ENCODE data around the gene CTDP1.
A peak's percentile ranks its signal among the peaks of the same experiment; 100 is the strongest.
"Not testable (repeated sequence)": the region's sequence is repeated elsewhere in the genome, so short reads cannot be mapped to it uniquely, and the experiment has no call there.

CTDP1 gene

DNA sequence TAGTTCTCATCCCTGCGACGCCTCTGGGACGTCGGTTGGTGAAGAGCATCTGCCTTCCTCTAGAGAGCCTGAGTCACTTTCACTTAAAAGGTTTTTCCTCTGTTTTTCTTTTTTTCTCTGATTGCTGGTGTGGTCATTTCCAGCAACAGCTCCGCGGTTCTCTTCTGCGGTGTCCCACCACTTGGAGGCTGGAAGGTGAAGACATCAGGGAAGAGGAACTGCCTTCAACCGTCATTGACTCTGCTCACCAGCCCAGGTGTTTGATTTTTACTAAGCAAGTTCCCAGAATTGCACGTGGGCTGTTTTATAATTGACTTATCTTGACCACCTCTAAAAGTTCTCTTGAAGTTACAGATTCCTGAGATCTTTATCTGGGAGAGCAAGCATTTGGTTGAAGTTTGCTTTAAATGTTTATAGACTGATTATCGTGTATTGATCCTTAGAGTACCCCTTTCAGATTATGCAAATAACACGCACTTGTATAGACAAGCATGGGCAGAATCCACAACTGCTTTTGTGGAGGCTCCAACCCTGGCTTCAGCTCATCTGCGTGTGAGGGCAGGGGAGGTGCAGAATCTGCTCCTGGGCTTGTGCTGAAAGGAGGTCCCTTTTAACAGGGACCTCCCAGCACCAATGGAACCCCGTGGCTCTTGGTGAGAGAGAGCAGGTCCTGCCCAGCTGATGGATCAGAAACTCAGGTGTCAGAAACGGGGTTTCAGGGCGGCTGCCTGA, 3.5 kb downstream of the CTDP1 start:
- DNase-seq: peak; percentile 77 to 85

DNA sequence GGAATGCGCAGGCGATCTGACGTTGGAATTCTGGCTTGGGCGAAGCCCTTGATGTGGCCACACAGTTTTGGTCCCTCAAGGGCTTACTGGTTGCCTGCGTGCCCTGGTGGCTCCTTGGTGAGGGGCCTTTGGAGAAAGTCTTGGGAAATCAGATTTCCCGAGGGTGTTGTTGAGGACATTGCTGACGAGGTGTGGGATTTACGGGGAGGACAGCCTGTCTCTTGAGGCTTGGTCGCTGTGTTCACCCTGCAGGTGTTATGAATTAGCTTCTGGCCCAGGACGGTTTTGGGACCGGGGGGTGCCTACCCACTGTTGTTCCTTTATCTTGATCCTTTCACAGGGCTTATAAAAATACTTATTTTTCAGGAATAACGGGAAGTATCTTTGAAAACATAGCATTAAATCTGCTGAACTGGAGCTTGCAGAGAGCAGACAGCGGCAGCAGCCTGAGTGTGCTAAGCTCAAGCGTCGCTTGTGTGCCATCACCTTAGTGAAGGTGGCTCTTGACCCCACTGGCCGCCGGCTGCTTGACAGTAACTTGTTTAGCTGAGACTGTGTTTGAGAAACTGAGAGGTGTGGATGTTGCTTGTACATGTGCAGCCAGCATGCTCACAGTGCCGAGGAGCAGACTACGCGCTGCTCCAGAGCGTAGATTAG, 4.2 kb downstream of the CTDP1 start:
- no peak for DNase-seq

DNA sequence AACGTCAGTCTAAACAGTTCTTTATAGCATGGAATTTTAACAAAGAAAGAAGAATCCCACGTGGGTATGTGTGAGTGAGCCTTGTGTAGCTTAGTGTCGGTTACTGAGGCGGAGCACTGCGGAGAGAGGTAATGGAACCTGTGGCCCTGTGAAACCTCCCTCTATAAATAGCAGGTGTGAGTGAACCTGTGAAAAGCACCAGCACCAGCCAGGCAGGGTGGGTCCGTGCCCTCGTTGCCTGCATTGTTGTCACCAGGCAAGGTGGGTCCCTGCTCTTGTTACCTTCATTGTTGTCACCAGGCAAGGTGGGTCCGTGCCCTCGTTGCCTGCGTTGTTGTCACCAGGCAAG, 4.7 kb downstream of the CTDP1 start:
- DNase-seq: peak in 1 of 2 experiments; percentile 29

DNA sequence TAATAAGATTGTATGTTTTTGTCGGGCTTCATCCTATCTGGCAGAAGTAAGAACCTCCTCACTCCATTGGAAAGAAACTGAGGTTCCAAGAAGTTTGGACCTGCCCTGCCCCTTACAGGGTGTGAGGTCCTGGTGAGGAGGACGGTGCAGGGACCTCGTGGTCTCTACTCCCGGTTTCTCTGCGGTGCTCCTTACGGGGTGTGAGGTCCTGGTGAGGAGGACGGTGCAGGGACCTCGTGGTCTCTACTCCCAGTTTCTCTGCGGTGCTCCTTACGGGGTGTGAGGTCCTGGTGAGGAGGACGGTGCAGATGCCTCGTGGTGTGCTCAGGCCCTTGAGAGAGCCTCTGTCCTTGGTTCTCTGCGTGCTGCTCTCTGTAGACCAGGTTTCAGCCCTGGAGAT, 5.2 kb downstream of the CTDP1 start:
- no peak for DNase-seq

- DNase-seq: peak; percentile 38 to 51
Measured at GRCh38 chr18:79685281-79685680, 5.7 kb downstream of the CTDP1 start.

GRCh38 chr18:79685971-79686370, 6.4 kb downstream of the CTDP1 start:
- no peak for DNase-seq

DNA sequence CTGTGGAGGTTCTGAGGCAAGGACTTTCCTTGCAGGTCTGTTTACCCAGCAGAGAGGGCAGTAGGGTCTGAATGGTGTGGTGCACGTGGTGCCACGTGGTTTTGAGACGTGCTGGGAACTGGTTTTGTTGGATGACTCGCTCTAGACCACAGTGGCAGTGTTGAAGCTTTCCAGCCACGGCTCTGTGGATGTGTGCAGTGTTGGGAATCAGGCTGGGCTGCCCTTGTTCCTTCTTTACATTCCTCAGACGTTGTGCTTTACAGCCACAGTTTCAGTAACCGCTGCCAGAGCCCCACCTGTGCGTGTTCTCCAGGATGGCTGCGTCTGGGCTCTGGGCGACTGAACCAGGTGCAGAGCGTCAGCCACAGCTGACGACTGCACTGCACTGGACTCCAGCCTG, 8.2 kb downstream of the CTDP1 start:
- peak in 1 of 2 experiments; percentile 38 for DNase-seq

GRCh38 chr18:79690071-79690470, 10.5 kb downstream of the CTDP1 start:
- no peak for DNase-seq

DNA sequence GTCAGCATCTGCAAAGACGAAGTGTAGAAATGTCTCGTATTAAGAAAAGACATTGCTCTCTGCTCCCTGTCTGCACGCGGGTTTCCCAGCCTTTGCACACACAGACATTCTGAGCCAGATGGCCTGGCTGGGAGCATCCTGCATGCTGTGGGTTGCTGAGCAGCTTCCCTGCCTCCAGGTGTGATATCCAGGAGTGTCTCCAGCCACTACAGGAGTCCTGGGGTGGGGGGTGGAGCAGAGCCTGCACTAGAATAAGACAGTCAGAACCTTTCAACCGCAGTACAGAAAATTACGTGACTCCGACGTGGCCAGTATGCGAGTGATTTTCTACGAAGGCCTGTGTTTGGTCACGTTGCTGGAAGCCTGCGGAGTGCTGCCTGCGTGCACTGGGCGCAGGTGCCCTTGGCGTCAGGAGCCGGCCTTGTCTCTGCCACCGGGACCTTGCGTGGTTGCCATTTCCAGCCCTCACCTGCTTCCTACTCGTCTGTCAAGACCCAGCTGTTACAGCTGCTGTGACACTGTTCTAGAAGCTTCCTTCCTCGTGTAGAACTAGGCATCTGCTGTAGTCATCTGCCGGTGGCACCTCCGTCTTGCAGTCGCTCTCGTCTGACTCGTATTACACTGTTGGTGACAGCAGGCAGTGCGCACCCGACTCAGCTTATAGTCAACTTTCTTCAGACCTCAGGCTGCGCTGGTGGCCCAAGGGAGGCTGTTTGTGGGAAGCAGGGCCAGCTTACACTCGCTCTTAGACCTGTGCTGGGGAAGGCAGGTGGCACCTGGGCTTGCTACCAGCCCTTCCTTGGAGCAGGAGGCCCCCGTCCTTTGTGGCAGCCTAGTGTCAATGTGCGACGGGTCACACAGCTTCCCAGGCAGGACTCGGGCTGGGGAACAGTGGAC, 11.2 kb downstream of the CTDP1 start:
- no peak for DNase-seq

DNA sequence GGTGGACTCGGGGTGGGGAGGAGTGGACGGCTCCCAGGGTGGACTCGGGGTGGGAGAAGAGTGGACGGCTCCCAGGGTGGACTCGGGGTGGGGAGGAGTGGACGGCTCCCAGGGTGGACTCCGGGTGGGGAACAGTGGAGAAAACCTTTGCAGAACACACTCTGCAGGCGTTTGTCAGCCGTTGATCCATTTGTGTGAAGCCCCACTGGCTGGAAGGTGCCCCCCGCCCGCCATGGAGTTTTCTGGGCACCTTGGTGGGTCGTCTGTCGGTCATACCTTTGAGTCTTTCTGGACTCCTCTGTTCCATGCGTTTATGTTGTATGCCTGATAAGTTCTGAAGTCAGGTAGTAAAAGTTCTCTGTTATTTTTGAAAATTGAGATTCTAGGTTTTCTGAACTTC, 12.5 kb downstream of the CTDP1 start:
- DNase-seq: no peak

DNA sequence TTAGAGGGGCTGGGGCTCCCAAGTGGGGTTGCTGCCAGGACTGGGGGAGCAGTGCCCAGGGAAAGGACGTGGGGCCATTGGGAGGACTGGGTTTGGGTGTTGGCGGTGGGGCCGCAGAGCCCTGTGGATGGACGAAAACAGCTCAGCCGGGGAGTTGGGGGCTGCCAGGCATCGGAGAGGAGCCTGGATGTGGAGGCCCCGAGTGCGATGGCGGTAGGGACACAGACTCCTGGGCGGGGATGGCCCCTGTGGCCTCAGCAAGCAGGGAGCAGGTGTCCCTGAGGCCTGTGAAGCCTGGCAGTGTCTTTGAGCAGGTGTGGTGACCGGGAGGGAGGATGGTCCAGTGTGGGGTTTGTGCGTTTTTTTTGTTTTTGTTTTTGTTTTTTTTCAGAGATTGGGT, 13.3 kb downstream of the CTDP1 start:
- DNase-seq: no peak

DNA sequence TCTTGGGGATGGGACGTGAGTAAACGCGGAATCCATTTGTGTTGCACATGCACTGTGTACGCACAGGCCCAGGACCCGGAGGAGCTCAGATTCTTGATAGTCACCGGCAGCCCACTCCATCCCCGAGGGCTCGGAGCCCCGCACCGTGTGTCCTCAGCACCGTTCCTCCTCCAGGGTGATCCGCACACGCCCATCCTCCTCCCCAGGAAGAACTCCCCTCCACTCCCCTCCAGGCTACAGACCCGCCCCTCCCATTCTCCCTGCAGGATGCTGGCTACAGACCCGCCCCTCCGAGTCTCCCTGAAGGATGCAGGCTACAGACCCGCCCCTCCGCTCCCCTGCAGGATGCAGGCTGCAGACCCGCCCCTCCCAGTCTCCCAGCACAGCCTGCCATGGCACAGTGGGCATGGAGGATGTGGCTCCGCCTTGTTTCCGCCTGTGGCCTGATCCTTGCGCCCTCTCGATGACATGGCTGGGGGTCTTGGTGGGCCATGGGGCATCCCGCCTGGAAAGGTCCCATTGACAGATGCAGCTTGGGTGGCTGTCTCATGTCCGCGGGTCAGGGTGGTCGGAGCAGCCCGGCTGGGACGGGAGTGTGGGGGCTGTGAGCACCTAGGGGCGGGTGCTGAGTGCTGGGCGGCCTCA, 14.1 kb downstream of the CTDP1 start:
- DNase-seq: no peak

DNA sequence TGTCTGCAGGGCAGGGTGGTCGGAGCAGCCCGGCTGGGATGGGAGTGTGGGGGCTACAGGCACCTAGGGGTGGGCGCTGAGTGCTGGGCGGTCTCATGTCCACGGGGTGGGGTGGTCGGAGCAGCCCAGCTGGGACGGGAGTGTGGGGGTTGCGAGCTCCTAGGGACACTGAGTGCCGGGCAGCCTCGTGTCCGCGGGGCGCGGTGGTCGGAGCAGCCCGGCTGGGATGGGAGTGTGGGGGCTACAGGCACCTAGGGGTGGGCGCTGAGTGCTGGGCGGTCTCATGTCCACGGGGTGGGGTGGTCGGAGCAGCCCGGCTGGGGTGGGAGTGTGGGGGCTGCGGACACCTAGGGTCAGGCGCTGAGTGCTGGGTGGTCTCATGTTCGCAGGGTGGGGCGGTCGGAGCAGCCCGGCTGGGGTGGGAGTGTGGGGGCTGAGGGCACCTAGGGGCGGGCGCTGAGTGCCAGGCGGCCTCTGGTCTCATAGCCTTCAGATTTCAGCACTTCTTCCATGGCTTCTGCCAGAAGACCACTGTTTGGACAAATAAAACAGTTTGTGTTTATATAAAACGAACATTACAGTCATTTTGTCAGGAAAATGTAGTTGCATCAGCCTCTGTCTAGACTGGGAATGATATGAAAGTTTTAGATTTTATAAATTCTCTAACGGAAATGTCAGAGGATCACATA, 14.7 kb downstream of the CTDP1 start:
- not testable (repeated sequence) for DNase-seq

- DNase-seq: no peak
Measured at GRCh38 chr18:79694895-79695213, 15.3 kb downstream of the CTDP1 start.

GRCh38 chr18:79695269-79695668, 15.7 kb downstream of the CTDP1 start:
- DNase-seq: no peak

GRCh38 chr18:79695856-79696850, 16.6 kb downstream of the CTDP1 start:
- no peak for DNase-seq

DNA sequence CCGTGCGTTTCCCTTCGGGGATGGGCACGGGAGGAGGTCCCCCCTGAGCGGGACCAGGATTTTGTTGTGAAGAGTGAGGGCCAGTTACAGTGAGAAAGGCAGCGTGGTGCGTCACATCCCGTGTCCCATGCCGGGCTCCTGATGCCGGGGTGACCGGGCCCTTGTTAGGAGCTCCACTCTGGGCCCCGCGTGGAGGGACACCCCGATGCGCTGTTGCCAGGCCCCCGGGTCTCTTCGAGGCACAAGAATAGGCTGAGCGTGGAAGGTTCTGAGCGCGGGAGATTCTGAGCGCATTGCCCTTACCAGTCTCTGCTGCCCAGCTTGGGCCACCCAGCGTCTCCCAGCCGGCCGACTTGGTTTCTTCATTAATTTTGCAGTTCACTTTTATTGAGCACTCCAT, 17.6 kb downstream of the CTDP1 start:
- no peak for DNase-seq

DNA sequence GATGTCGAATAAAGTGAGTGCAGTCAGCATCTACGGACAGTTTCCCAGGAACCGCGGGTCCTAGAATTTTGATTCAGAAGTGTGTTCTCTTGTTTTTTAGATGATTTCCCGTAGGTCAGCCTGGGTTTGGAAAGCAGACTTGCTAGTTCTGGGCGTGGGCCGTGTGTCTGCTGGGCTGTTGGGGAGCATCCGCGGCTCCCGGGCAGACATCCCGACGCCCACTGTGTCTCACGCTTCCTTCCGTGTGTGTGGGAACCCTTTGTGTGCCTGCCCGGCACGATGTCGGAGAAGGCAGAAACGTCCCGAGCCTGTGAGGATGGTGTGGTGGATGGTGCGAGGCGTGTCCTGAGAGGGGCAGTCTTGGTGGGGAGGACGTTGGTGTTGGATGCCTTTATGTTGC, 18.4 kb downstream of the CTDP1 start:
- no peak for DNase-seq

DNA sequence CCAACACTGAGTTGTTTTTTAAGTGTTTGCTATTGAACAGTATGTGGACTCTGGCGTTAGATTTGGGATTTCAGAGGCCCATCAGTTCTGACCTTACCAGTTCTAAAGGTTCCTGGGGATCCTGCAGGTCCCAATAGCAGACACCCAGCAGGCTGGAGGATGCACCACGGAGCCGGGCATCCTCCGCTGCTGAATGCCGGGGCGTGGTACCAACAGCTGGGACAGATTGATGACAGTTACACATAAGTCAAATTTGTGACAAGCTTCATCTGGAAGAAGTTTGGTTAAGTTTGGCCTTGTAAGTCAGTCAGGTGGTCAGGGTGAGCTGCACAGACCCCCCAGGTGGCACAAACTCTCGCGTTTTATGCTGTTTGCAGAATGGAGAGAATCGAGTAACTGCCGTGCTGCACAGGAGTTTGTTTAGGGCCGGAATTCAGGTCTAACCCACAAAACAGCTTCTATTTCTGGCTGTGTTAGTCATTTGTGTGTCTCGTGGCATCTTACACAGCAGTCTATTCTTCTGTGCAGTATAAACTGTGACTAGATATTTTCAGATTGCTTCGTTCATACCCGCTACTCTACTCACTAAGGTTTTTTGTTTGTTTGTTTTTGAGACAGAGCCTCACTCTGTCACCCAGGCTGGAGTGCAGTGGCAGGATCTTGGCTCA, 19.2 kb downstream of the CTDP1 start:
- DNase-seq: no peak

DNA sequence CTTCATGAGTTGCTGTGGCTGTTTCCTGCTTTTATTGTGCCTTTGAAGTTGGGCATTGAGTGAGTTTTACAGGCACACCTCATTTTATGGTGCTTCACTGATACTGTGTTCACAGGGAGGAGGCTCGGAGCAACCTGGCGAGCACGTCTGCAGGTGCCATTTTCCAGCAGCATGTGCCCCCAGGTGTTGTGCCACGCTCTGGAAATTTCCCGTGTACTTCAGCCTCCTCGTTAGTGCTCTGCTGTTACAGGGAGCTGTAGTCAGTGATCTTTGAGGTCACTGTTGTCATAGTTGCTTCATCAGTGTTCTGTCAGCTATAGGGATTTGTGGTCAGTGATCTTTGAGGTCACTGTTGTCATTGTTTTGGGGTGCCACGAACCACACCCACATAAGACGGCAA, 20.1 kb downstream of the CTDP1 start:
- DNase-seq: no peak

DNA sequence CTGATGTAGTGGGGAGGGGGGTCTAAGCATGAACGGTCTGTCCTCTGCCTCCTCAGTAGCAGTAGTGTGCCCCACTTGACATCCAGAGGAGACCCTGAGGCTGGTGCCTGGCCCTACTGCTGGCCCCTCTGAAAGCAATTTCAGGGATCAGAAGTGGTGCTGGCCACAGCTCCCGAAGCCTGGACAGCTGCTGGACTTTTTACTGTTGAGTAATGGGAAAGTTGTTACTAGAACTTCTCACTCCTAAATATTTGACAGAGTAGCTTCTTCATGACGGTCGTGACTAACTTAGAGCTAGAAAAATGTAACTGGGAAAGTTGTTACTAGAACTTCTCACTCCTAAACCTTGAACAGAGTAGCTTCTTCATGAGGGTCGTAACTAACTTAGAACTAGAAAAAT, 23.3 kb downstream of the CTDP1 start:
- no peak for DNase-seq
